Endometrial microvascular endothelial cells (primary cell): ENCODE results near the gene TRIM27. TPM values are rescaled to one million over a fixed set of nuclear protein-coding genes. Genes with fewer than 3 reads are reported as not detected.
"Not testable (repeated sequence)": the region's sequence is repeated elsewhere in the genome, so short reads cannot be mapped to it uniquely, and the experiment has no call there.

Experiments
- in situ Hi-C: cut with HindIII; loops from 2 replicates; pipeline ENCODE4 v1.10.0; 2017; ENCODE audit warnings: low sequenced_read_pairs, low pct_unique_long_range_greater_than_20kb; ENCODE audit errors: inconsistent ontology term
- total RNA-seq: library from RNA; depleted of rRNA; stranded (reverse); fragments of >200 nt; gene quantifications from one replicate; pipeline ENCODE4 v1.2.3, GENCODE V29; 2015; ENCODE audit errors: inconsistent ontology term

TRIM27 gene
- total RNA-seq, 1 donor from 2014 or later, result 63.2 TPM

- in situ Hi-C loops, result no loop called here
Measured at GRCh38 chr6:28943557-28944411, 20.0 kb upstream of the TRIM27 start.

GRCh38 chr6:28943223-28943556 lies 19.4 kb upstream of the TRIM27 start:
- in situ Hi-C loops, result no loop called here

- in situ Hi-C loops, result no loop called here
Measured at GRCh38 chr6:28941684-28942448, 18.1 kb upstream of the TRIM27 start.

GRCh38 chr6:28940858-28941683 lies 17.3 kb upstream of the TRIM27 start:
- in situ Hi-C loops, result no loop called here

GRCh38 chr6:28940294-28940857 lies 16.6 kb upstream of the TRIM27 start:
- in situ Hi-C loops, result no loop called here

GRCh38 chr6:28933069-28933468 lies 9.3 kb upstream of the TRIM27 start:
- in situ Hi-C loops, result no loop called here

GRCh38 chr6:28929887-28930620 lies 6.3 kb upstream of the TRIM27 start:
- in situ Hi-C loops, result no loop called here

- in situ Hi-C loops, result not testable (repeated sequence)
Measured at GRCh38 chr6:28929339-28929738, 5.6 kb upstream of the TRIM27 start.

GRCh38 chr6:28927846-28928245 lies 4.1 kb upstream of the TRIM27 start:
- in situ Hi-C loops, result no loop called here

- in situ Hi-C loops, result no loop called here
Measured at GRCh38 chr6:28922821-28923317, 916 bp downstream of the TRIM27 start.

- in situ Hi-C loops, result no loop called here
Measured at GRCh38 chr6:28922004-28922820, 1.6 kb downstream of the TRIM27 start.

- in situ Hi-C loops, result no loop called here
Measured at GRCh38 chr6:28920281-28920680, 3.5 kb downstream of the TRIM27 start.

- in situ Hi-C loops, result no loop called here
Measured at GRCh38 chr6:28914941-28915340, 8.8 kb downstream of the TRIM27 start.

- in situ Hi-C loops, result no loop called here
Measured at GRCh38 chr6:28910901-28911690, 12.7 kb downstream of the TRIM27 start.

GRCh38 chr6:28907394-28907793 lies 16.4 kb downstream of the TRIM27 start:
- in situ Hi-C loops, result no loop called here

GRCh38 chr6:28906669-28907068 lies 17.1 kb downstream of the TRIM27 start:
- in situ Hi-C loops, result no loop called here

- in situ Hi-C loops, result no loop called here
Measured at GRCh38 chr6:28903686-28904085, 20.1 kb downstream of the TRIM27 start.
